ENCODE data around the gene ZNF292. TPM values are rescaled to one million over a fixed set of nuclear protein-coding genes. Genes with fewer than 3 reads are reported as not detected.

ZNF292 gene
- total RNA-seq, 4 donors from 2014 or later: 46.2 to 55.5 (median 50.1) TPM

GRCh38 chr6:87161299-87161698 lies 5.9 kb downstream of the ZNF292 start:
- WGBS, 2 donors: 70 to 73% methylated on average over 4 of the region's 4 CpGs
- H3K4me1 ChIP-seq: peaks cover 19 to 21% of the 10 kb centered on the region in 2 donors

GRCh38 chr6:87164004-87164403 lies 8.6 kb downstream of the ZNF292 start:
- H3K4me1 ChIP-seq: peaks cover 16 to 19% of the 10 kb centered on the region in 2 donors
- no peak overlapping the region for H3K27ac ChIP-seq
- H3K27me3 ChIP-seq: no peaks in the 10 kb centered on the region
- no peak for DNase-seq
- H3K9me3 ChIP-seq: no peaks in the 10 kb centered on the region
- intact Hi-C loops (cut with DNase I): no loop called here
- H3K36me3 ChIP-seq: no peaks in the 10 kb centered on the region
- H3K4me3 ChIP-seq (replicated peaks in 1 of 3): no peak overlapping the region
- TF ChIP-seq POLR2A (IDR thresholded peaks at IDR 0.05): no peak
- TF ChIP-seq CTCF (IDR thresholded peaks at IDR 0.05): no peak
- WGBS, 2 donors: 97 to 98% methylated on average over 4 of the region's 4 CpGs

More at GRCh38 chr6:87161299-87161698, 5.9 kb downstream of the ZNF292 start:
- Histone ChIP-seq H3K27ac (no peak overlapping the region), H3K9me3 (no peaks in the 10 kb centered on the region), H3K27me3 (no peaks in the 10 kb centered on the region), H3K4me3 (replicated peaks in 1 of 3) (no peak overlapping the region), H3K36me3 (no peaks in the 10 kb centered on the region)
- TF ChIP-seq POLR2A (IDR thresholded peaks at IDR 0.05) (no peak), CTCF (IDR thresholded peaks at IDR 0.05) (no peak)
- intact Hi-C loops (cut with DNase I): no loop called here
- no peak for DNase-seq

GRCh38 chr6:87164506-87164905 lies 9.1 kb downstream of the ZNF292 start:
- WGBS, 2 donors: 84 to 91% methylated on average over 7 of the region's 7 CpGs
- TF ChIP-seq POLR2A (IDR thresholded peaks at IDR 0.05): no peak
- no peak for TF ChIP-seq CTCF (IDR thresholded peaks at IDR 0.05)
- Histone ChIP-seq H3K36me3 (no peaks in the 10 kb centered on the region), H3K27me3 (no peaks in the 10 kb centered on the region), H3K27ac (no peak overlapping the region), H3K4me1 (peaks cover 16 to 19% of the 10 kb centered on the region in 2 donors), H3K9me3 (no peaks in the 10 kb centered on the region), H3K4me3 (replicated peaks in 1 of 3) (no peak overlapping the region)
- DNase-seq: no peak
- intact Hi-C loops (cut with DNase I): no loop called here

- no peak for DNase-seq
- no peaks in the 10 kb centered on the region for H3K9me3 ChIP-seq
- H3K27ac ChIP-seq: no peak overlapping the region
- no peaks in the 10 kb centered on the region for H3K36me3 ChIP-seq
- intact Hi-C loops (cut with DNase I): no loop called here
- no peak for TF ChIP-seq CTCF (IDR thresholded peaks at IDR 0.05)
- H3K4me3 ChIP-seq (replicated peaks in 1 of 3): no peak overlapping the region
- H3K27me3 ChIP-seq: no peaks in the 10 kb centered on the region
- H3K4me1 ChIP-seq: peaks cover 16 to 19% of the 10 kb centered on the region in 2 donors
- WGBS, 2 donors: 88 to 90% methylated on average over 2 of the region's 2 CpGs
Observed at GRCh38 chr6:87165185-87165584, 9.8 kb downstream of the ZNF292 start.

- intact Hi-C loops (cut with DNase I): no loop called here
- no peak for DNase-seq
- Histone ChIP-seq H3K4me1 (peaks cover 0 to 5% of the 10 kb centered on the region in 2 donors), H3K36me3 (no peaks in the 10 kb centered on the region), H3K9me3 (no peaks in the 10 kb centered on the region), H3K27ac (no peak overlapping the region), H3K4me3 (replicated peaks in 1 of 3) (no peak overlapping the region), H3K27me3 (no peaks in the 10 kb centered on the region)
- no peak for TF ChIP-seq CTCF (IDR thresholded peaks at IDR 0.05)
- no peak for TF ChIP-seq POLR2A (IDR thresholded peaks at IDR 0.05)
- WGBS, 2 donors: 93 to 98% methylated on average over 2 of the region's 2 CpGs
Observed at GRCh38 chr6:87171938-87172633, 16.7 kb downstream of the ZNF292 start.
